Measurements from ENCODE around the gene PCGF5.

Gene PCGF5

GRCh38 chr10:91307489-91307888, 87.0 kb downstream of the PCGF5 start:
- no peak for DNase-seq (ENCODE audit: low read depth)
- TF ChIP-seq, protein P1, sequence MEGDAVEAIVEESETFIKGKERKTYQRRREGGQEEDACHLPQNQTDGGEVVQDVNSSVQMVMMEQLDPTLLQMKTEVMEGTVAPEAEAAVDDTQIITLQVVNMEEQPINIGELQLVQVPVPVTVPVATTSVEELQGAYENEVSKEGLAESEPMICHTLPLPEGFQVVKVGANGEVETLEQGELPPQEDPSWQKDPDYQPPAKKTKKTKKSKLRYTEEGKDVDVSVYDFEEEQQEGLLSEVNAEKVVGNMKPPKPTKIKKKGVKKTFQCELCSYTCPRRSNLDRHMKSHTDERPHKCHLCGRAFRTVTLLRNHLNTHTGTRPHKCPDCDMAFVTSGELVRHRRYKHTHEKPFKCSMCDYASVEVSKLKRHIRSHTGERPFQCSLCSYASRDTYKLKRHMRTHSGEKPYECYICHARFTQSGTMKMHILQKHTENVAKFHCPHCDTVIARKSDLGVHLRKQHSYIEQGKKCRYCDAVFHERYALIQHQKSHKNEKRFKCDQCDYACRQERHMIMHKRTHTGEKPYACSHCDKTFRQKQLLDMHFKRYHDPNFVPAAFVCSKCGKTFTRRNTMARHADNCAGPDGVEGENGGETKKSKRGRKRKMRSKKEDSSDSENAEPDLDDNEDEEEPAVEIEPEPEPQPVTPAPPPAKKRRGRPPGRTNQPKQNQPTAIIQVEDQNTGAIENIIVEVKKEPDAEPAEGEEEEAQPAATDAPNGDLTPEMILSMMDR (IDR thresholded peaks at IDR 0.05; ENCODE audit: insufficient read depth, low read depth, low read length, missing control alignments): no peak
- H3K4me3 ChIP-seq (ENCODE audit: low read length): no peak overlapping the region

DNA sequence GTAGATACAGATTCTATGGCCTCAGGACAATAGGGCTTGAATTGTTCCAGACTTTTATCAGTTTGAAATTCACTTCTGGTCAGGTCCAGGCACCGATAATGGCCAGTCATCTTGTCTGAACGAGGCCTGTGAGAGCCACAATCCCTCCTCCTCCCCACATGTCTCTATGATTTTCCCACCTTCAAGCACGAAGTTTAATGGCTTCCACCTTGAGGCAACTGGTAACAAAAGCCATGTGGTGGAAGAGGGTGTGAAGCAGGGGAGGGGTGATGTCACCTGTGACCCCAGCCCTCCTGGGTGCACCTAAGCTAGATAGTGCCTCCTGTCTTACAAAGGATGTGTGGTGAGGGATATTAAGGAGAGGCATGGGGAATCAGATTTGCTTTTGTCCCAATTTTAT, 89.2 kb downstream of the PCGF5 start:
- TF ChIP-seq, protein P1 (IDR thresholded peaks at IDR 0.05; ENCODE audit: insufficient read depth, low read depth, low read length, missing control alignments): no peak
- no peak for DNase-seq (ENCODE audit: low read depth)
- no peak overlapping the region for H3K4me3 ChIP-seq (ENCODE audit: low read length)

DNA sequence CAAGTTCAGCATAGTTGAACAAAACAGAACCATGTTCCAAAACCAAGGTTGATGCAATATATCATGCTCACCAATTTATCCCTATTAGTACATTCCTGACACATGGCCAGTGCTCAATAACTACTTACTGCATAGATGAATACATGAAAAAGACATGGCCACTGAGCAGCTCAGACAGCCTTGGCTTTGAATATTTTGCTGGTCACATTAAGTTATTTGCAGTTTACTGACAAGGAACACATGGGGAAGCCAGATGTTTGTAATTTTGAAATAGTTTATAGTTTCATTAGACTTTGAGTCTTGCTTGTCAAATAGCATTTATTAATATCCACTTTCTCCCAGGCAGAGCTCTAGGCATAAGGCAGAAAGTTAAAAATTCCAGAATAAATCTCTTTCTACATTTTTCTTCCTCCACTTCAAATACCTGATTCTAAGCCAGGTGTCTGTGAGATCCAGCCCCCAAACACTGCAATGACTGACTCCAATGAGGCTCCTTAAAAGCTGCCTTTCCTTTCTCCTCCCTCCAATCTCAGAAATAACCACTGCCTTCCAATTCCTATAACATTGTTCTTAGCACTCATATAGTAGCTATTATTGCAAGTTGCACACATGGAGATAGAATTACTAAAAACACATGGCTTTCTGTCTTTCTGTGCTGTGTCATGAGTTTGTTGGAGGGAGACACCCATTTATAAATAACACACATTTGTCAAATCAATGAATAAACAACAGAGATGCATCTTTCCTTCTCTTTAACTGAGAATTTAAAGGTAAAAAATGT, 91.3 kb downstream of the PCGF5 start:
- H3K4me3 ChIP-seq (ENCODE audit: low read length): no peak overlapping the region
- no peak for DNase-seq (ENCODE audit: low read depth)
- TF ChIP-seq, protein P1 (IDR thresholded peaks at IDR 0.05; ENCODE audit: insufficient read depth, low read depth, low read length, missing control alignments): no peak

GRCh38 chr10:91312382-91312733, 91.9 kb downstream of the PCGF5 start:
- DNase-seq (ENCODE audit: low read depth): no peak
- TF ChIP-seq, protein P1 (IDR thresholded peaks at IDR 0.05; ENCODE audit: insufficient read depth, low read depth, low read length, missing control alignments): no peak
- no peak overlapping the region for H3K4me3 ChIP-seq (ENCODE audit: low read length)

- TF ChIP-seq, protein P1 (IDR thresholded peaks at IDR 0.05; ENCODE audit: insufficient read depth, low read depth, low read length, missing control alignments): no peak
- H3K4me3 ChIP-seq (ENCODE audit: low read length): no peak overlapping the region
- peak; percentile 34 for DNase-seq (ENCODE audit: low read depth)
Observed at GRCh38 chr10:91313796-91314485, 93.5 kb downstream of the PCGF5 start.

DNA sequence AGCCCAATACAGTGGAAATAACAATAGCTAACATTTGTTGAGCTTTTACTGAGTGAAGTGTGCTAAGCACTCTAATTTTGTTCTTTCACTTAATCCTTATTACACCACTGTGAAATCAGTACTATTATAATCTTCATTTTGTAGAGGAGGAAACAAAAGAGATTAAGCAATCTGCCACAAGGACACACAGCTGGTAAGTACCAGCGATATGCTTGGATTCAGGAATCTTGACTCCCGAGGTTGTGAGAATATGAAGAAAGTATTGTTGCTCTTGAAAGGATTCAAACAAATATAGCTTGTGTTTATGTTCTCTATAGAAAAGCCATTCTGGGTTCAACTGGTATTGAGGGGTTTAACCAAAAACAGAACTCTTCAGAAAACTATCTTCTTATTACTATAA, 96.0 kb downstream of the PCGF5 start:
- TF ChIP-seq, protein P1 (IDR thresholded peaks at IDR 0.05; ENCODE audit: insufficient read depth, low read depth, low read length, missing control alignments): no peak
- no peak for DNase-seq (ENCODE audit: low read depth)

More for the DNA sequence above, 96.0 kb downstream of the PCGF5 start:
- H3K4me3 ChIP-seq (ENCODE audit: low read length): no peak overlapping the region

All from epithelial cell of esophagus (primary cell).